ENCODE results near the gene SIGLEC5. TPM values are rescaled to one million over a fixed set of nuclear protein-coding genes. Genes with fewer than 3 reads are reported as not detected.

Gene SIGLEC5
- total RNA-seq, 1 donor from 2014 or later = not detected

DNA sequence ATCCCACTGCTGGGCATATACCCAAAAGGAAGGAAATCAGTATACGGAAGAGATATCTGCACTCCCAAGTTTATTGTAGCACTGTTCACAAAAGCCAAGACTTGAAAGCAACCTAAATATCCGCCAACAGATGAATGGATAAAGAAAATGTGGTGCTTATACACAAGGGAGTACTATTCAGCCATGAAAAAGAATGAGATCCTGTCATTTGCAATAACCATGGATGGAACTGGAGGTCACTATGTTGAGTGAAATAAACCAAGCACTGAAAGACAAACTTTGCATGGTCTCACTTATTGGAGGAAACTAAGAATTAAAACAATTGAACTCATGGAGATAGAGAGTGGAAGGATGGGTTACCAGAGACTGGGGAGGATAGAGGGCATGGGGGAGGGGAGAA lies 23.0 kb upstream of the SIGLEC5 start:
- Histone ChIP-seq H3K4me3 (ENCODE audit: insufficient read depth, low read depth, low read length) (no peak overlapping the region), H3K4me2 (ENCODE audit: low read length) (no peak overlapping the region), H2AFZ (ENCODE audit: low read depth, low read length) (no peak overlapping the region), H3K9me3 (ENCODE audit: insufficient read depth, low read depth, low read length) (no peaks in the 10 kb centered on the region), H3K79me2 (ENCODE audit: insufficient read depth, low read length) (no peaks in the 10 kb centered on the region), H3K36me3 (ENCODE audit: insufficient read depth, low read length) (no peaks in the 10 kb centered on the region), H3K4me1 (ENCODE audit: insufficient read depth, low read length) (no peaks in the 10 kb centered on the region), H3K27ac (ENCODE audit: low read depth, low read length) (no peak overlapping the region), H4K20me1 (ENCODE audit: insufficient read depth, low read length) (no peaks in the 10 kb centered on the region), H3K27me3 (ENCODE audit: insufficient read depth, low read length) (no peaks in the 10 kb centered on the region), H3K9ac (ENCODE audit: low read length) (no peak overlapping the region)
- Mint-ChIP-seq H3K27ac (ENCODE audit: unreplicated experiment) (no peak overlapping the region), H3K36me3 (ENCODE audit: low read depth, unreplicated experiment) (no peaks in the 10 kb centered on the region), H3K4me1 (ENCODE audit: low read depth, unreplicated experiment) (no peaks in the 10 kb centered on the region), H3K4me3 (ENCODE audit: unreplicated experiment) (no peak overlapping the region), H3K27me3 (ENCODE audit: low read depth, unreplicated experiment) (peaks cover 14% of the 10 kb centered on the region), H3K9me3 (ENCODE audit: unreplicated experiment) (peaks cover 3% of the 10 kb centered on the region)
- no peak for DNase-seq (ENCODE audit: low read depth)
- FAIRE-seq = no peak
- TF ChIP-seq, protein P1, sequence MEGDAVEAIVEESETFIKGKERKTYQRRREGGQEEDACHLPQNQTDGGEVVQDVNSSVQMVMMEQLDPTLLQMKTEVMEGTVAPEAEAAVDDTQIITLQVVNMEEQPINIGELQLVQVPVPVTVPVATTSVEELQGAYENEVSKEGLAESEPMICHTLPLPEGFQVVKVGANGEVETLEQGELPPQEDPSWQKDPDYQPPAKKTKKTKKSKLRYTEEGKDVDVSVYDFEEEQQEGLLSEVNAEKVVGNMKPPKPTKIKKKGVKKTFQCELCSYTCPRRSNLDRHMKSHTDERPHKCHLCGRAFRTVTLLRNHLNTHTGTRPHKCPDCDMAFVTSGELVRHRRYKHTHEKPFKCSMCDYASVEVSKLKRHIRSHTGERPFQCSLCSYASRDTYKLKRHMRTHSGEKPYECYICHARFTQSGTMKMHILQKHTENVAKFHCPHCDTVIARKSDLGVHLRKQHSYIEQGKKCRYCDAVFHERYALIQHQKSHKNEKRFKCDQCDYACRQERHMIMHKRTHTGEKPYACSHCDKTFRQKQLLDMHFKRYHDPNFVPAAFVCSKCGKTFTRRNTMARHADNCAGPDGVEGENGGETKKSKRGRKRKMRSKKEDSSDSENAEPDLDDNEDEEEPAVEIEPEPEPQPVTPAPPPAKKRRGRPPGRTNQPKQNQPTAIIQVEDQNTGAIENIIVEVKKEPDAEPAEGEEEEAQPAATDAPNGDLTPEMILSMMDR (IDR thresholded peaks at IDR 0.05; ENCODE audit: insufficient read depth, low read depth, low read length) = no peak
- no peak for TF ChIP-seq EZH2 (IDR thresholded peaks at IDR 0.05; ENCODE audit: insufficient read depth, low read length)

DNA sequence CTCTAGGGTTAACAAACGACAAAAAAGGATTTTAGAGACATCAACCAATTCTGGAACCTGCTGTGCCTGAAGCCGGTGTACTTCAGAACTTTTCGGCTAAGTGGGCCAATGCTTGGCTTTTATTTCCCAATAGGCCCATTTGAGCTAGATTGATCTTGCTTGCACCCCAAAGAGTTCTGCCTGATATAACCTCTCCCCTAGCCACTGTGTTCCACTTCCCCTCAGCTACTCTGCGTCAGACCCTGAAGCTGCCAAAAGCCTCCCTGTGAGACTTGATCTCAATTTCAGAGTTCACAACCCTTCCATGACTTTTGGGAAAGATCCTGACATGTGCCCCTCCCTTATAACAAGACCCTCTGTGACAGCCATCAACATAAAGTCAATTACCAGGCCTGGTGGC lies 22.1 kb upstream of the SIGLEC5 start:
- no peaks in the 10 kb centered on the region for H3K4me1 Mint-ChIP-seq (ENCODE audit: low read depth, unreplicated experiment)
- FAIRE-seq = no peak

DNA sequence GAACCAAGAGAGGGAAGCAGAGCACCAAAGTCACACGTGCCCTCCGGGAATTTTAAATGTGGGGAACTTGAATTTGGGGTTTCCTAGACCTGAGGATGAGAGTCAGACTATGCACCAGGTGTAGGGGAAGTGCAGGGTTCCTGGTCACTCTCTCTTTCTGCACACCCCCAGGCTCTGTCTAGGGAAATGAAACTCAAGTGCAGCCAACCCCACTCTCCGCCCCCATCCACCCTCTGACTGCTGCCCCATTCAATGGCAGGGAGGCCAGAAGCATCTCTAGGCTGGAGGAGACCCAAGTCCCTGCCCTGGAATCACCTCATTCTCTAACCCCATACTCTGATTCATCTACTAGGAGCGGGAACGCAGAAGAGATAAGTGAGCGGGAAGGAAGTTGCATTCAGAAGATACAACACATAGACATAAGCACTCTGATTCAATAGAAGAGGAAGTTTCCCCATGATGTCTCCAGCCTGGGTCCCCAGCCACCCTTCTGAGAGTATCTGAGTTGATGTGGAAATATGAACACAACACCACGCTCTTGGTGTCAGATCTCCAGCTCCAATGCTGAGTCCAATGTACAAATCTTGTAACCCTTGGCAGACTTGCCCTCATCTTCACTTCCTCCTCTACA lies 21.1 kb upstream of the SIGLEC5 start:
- Histone ChIP-seq H3K36me3 (ENCODE audit: insufficient read depth, low read length) (no peaks in the 10 kb centered on the region), H2AFZ (ENCODE audit: low read depth, low read length) (no peak overlapping the region), H3K27me3 (ENCODE audit: insufficient read depth, low read length) (no peaks in the 10 kb centered on the region), H3K4me1 (ENCODE audit: insufficient read depth, low read length) (no peaks in the 10 kb centered on the region), H3K9me3 (ENCODE audit: insufficient read depth, low read depth, low read length) (no peaks in the 10 kb centered on the region), H4K20me1 (ENCODE audit: insufficient read depth, low read length) (no peaks in the 10 kb centered on the region), H3K27ac (ENCODE audit: low read depth, low read length) (no peak overlapping the region), H3K4me2 (ENCODE audit: low read length) (no peak overlapping the region), H3K79me2 (ENCODE audit: insufficient read depth, low read length) (no peaks in the 10 kb centered on the region), H3K4me3 (ENCODE audit: insufficient read depth, low read depth, low read length) (no peak overlapping the region), H3K9ac (ENCODE audit: low read length) (no peak overlapping the region)
- H3K9me3 Mint-ChIP-seq (ENCODE audit: unreplicated experiment) = peaks cover 3% of the 10 kb centered on the region
- H3K4me3 Mint-ChIP-seq (ENCODE audit: unreplicated experiment) = no peak overlapping the region
- no peaks in the 10 kb centered on the region for H3K36me3 Mint-ChIP-seq (ENCODE audit: low read depth, unreplicated experiment)
- FAIRE-seq (no peak), DNase-seq (ENCODE audit: low read depth) (no peak)
- peaks cover 14% of the 10 kb centered on the region for H3K27me3 Mint-ChIP-seq (ENCODE audit: low read depth, unreplicated experiment)
- H3K4me1 Mint-ChIP-seq (ENCODE audit: low read depth, unreplicated experiment) = no peaks in the 10 kb centered on the region
- TF ChIP-seq, protein P1 (IDR thresholded peaks at IDR 0.05; ENCODE audit: insufficient read depth, low read depth, low read length) = no peak
- no peak for TF ChIP-seq EZH2 (IDR thresholded peaks at IDR 0.05; ENCODE audit: insufficient read depth, low read length)
- no peak overlapping the region for H3K27ac Mint-ChIP-seq (ENCODE audit: unreplicated experiment)

More for the DNA sequence above, 22.1 kb upstream of the SIGLEC5 start:
- Histone ChIP-seq H4K20me1 (ENCODE audit: insufficient read depth, low read length) (no peaks in the 10 kb centered on the region), H3K27me3 (ENCODE audit: insufficient read depth, low read length) (no peaks in the 10 kb centered on the region), H3K9ac (ENCODE audit: low read length) (no peak overlapping the region), H3K27ac (ENCODE audit: low read depth, low read length) (no peak overlapping the region), H3K36me3 (ENCODE audit: insufficient read depth, low read length) (no peaks in the 10 kb centered on the region), H3K4me1 (ENCODE audit: insufficient read depth, low read length) (no peaks in the 10 kb centered on the region), H3K79me2 (ENCODE audit: insufficient read depth, low read length) (no peaks in the 10 kb centered on the region), H3K9me3 (ENCODE audit: insufficient read depth, low read depth, low read length) (no peaks in the 10 kb centered on the region), H2AFZ (ENCODE audit: low read depth, low read length) (no peak overlapping the region), H3K4me3 (ENCODE audit: insufficient read depth, low read depth, low read length) (no peak overlapping the region), H3K4me2 (ENCODE audit: low read length) (no peak overlapping the region)
- Mint-ChIP-seq H3K27ac (ENCODE audit: unreplicated experiment) (no peak overlapping the region), H3K36me3 (ENCODE audit: low read depth, unreplicated experiment) (no peaks in the 10 kb centered on the region), H3K4me3 (ENCODE audit: unreplicated experiment) (no peak overlapping the region), H3K27me3 (ENCODE audit: low read depth, unreplicated experiment) (peaks cover 14% of the 10 kb centered on the region), H3K9me3 (ENCODE audit: unreplicated experiment) (peaks cover 3% of the 10 kb centered on the region)
- TF ChIP-seq, protein P1 (IDR thresholded peaks at IDR 0.05; ENCODE audit: insufficient read depth, low read depth, low read length) = no peak
- TF ChIP-seq EZH2 (IDR thresholded peaks at IDR 0.05; ENCODE audit: insufficient read depth, low read length) = no peak
- DNase-seq (ENCODE audit: low read depth) = no peak
